HepG2 (cell line): ENCODE results near the gene KIAA0232. TPM values are rescaled to one million over a fixed set of nuclear protein-coding genes. Genes with fewer than 3 reads are reported as not detected.
A peak's percentile ranks its signal among the peaks of the same experiment; 100 is the strongest.

Experiments used
- BORCS8-MEF2B ChIP-seq: sonication (generic); formaldehyde crosslinking; IDR thresholded peaks from 2 replicates; pipeline ENCODE4 v1.8.0; 2022; ENCODE audit warnings: mild to moderate bottlenecking, missing genetic modification reagents
- CBX5 ChIP-seq: sonication (generic); formaldehyde crosslinking; IDR thresholded peaks from 2 replicates; pipeline ENCODE4 v1.4.0; 2020; ENCODE audit warnings: missing genetic modification reagents, borderline replicate concordance
- HMGXB4 ChIP-seq, 2 experiments: sonication (generic) in 1 of 2; formaldehyde crosslinking in 1 of 2; IDR thresholded peaks; 2 replicates each; pipeline versions ENCODE4 v1.4.0 to v1.6.1; 2018 to 2020; ENCODE audit warnings: missing genetic modification reagents in 2 of 2, borderline replicate concordance in 1 of 2, low read depth in 1 of 2, mild to moderate bottlenecking in 1 of 2, missing biosample characterization in 1 of 2
- HNF4A ChIP-seq: sonication (generic); formaldehyde crosslinking; IDR thresholded peaks from 2 replicates; pipeline ENCODE4 v1.4.0; 2020; ENCODE audit warnings: missing genetic modification reagents
- HNRNPK ChIP-seq: fragments of 200-400 bp; formaldehyde crosslinking; IDR thresholded peaks from 2 replicates; pipeline ENCODE4 v1.6.1; 2018; ENCODE audit warnings: low read length, low read depth, moderate library complexity, mild to moderate bottlenecking; ENCODE audit not compliant: poor library complexity, severe bottlenecking
- KMT2A ChIP-seq: sonication (generic); formaldehyde crosslinking; IDR thresholded peaks from 2 replicates; pipeline ENCODE4 v1.4.0; 2020; ENCODE audit warnings: missing genetic modification reagents
- MED1 ChIP-seq: sonication (generic); formaldehyde crosslinking; IDR thresholded peaks from 2 replicates; pipeline ENCODE4 v1.4.0; 2020; ENCODE audit warnings: missing genetic modification reagents
- MEF2D ChIP-seq: sonication (generic); formaldehyde crosslinking; IDR thresholded peaks from 2 replicates; pipeline ENCODE4 v1.5.1; 2020; ENCODE audit warnings: mild to moderate bottlenecking, missing genetic modification reagents
- MYC ChIP-seq: sonication (generic); formaldehyde crosslinking; IDR thresholded peaks from 2 replicates; pipeline ENCODE4 v1.9.0; 2021; ENCODE audit warnings: missing genetic modification reagents, borderline replicate concordance
- RAD51 ChIP-seq: fragments of 450-650 bp; IDR thresholded peaks from 2 replicates; pipeline ENCODE4 v1.6.1; 2016; ENCODE audit warnings: borderline replicate concordance
- ZBTB40 ChIP-seq, 2 experiments: fragments of 450-650 bp in 1 of 2; sonication (generic) in 1 of 2; formaldehyde crosslinking in 1 of 2; IDR thresholded peaks; 2 replicates each; pipeline versions ENCODE4 v1.6.1 to v1.8.0; 2016 to 2022; ENCODE audit warnings: antibody characterized with exemption in 1 of 2, mild to moderate bottlenecking in 1 of 2, missing genetic modification reagents in 1 of 2
- ZNF614 ChIP-seq: IDR thresholded peaks from 2 replicates; pipeline ENCODE4 v1.6.1; 2018; ENCODE audit warnings: missing biosample characterization, missing genetic modification reagents, inconsistent platforms, borderline replicate concordance
- ZNF644 ChIP-seq: IDR thresholded peaks from 2 replicates; pipeline ENCODE4 v1.6.1; 2016; ENCODE audit warnings: low read depth
- ZNF720 ChIP-seq: sonication (generic); formaldehyde crosslinking; IDR thresholded peaks from 2 replicates; pipeline ENCODE4 v1.4.0; 2020; ENCODE audit warnings: missing genetic modification reagents
- ZSCAN20 ChIP-seq: sonication (generic); formaldehyde crosslinking; IDR thresholded peaks from 2 replicates; pipeline ENCODE4 v1.4.0; 2020; ENCODE audit warnings: missing genetic modification reagents, mild to moderate bottlenecking, borderline replicate concordance
- polyA plus RNA-seq, 8 experiments: library from polyadenylated mRNA; depleted of rRNA in 3 of 8; stranded (reverse) in 7 of 8; unstranded in 1 of 8; fragments of >200 nt; fragmentation: Illumina TruSeq in 4 of 8; extraction: Trizol in 4 of 8; gene quantifications; 2 replicates each; pipeline versions ENCODE4 v1.2.1 to v1.2.3, GENCODE V29; 2011 to 2016; ENCODE audit warnings: low read depth in 4 of 8, missing spikeins in 1 of 8, mixed read lengths in 1 of 8; ENCODE audit not compliant: insufficient read depth in 1 of 8
- total RNA-seq, 5 experiments: library from RNA; depleted of rRNA; stranded (reverse); fragments of >200 nt; fragmentation: Illumina TruSeq; extraction: Trizol; gene quantifications; 2 replicates each; pipeline ENCODE4 v1.2.3, GENCODE V29; 2016; ENCODE audit warnings: low read depth in 1 of 5

Gene KIAA0232
- total and polyA plus RNA-seq, 2 of the 13 experiments (the other 11 are each of a cell fraction or from before 2014, with no cell fraction given): 7.8 to 17.1 TPM

GRCh38 chr4:6753103-6753560 is 29.4 kb upstream of the KIAA0232 start (continued):
- TF ChIP-seq ZNF614 (CRISPR knock-in tag) (0 out of 2 replicates have a peak, but pooled peaks have one; percentile 75), ZSCAN20 (CRISPR knock-in tag) (no peak), HNF4A (peak; percentile 86), CBX5 (CRISPR knock-in tag) (0 out of 2 replicates have a peak, but pooled peaks have one; percentile 33), MED1 (peak; percentile 93), KMT2A (CRISPR knock-in tag) (peak; percentile 74), ZNF644 (CRISPR knock-in tag) (peak; percentile 22; the same call in 1 of the 2 replicates), HNRNPK (no peak), MEF2D (peak; percentile 84; the same call in 1 of the 2 replicates), RAD51 (no peak), BORCS8-MEF2B (CRISPR knock-in tag) (peak; percentile 82), ZBTB40 (IDR thresholded peaks at IDR 0.05) (no peak), ZBTB40 (CRISPR knock-in tag; IDR thresholded peaks at IDR 0.05) (peak; percentile 76), MYC (CRISPR knock-in tag) (peak; percentile 92; the same call in 1 of the 2 replicates), HMGXB4 (CRISPR knock-in tag; IDR thresholded peaks at IDR 0.05; ENCODE audit: borderline replicate concordance in 1 of 2, low read depth in 1 of 2) (peak; percentile 56 to 67; a peak in 2 of 4 replicates), ZNF720 (CRISPR knock-in tag) (no peak)
